Measurements from ENCODE around the gene POP7. TPM values are rescaled to one million over a fixed set of nuclear protein-coding genes. Genes with fewer than 3 reads are reported as not detected.

Gene POP7
- total RNA-seq, 1 experiment from 2014 or later: 52.3 TPM

GRCh38 chr7:100685631-100686145, 20.2 kb upstream of the POP7 start:
- H3K36me3 ChIP-seq (ENCODE audit: control insufficient read depth, insufficient read depth, low read length): no peaks in the 10 kb centered on the region
- intact Hi-C loops (cut with micrococcal nuclease; ENCODE audit: unreplicated experiment) (loop anchor here (10.0 kb wide), 1 partner anchor 51 kb away; no protein-coding TSS in a partner anchor), in situ Hi-C loops (cut with HindIII; ENCODE audit: low pct_unique_long_range_greater_than_20kb, low sequenced_read_pairs) (no loop called here)
- no TSS peak for BruUV-seq (replicated peaks)
- H3K4me3 ChIP-seq (ENCODE audit: low read depth in 2 of 2, low read length in 2 of 2): no peak overlapping the region
- no peak for TF ChIP-seq TCF7L2 (IDR thresholded peaks at IDR 0.05; ENCODE audit: low read depth, low read length)
- no peak for TF ChIP-seq SIN3A (IDR thresholded peaks at IDR 0.05; ENCODE audit: borderline replicate concordance, insufficient read depth, low read depth, low read length)
- no peak for TF ChIP-seq CTCF (IDR thresholded peaks at IDR 0.05)
- TF ChIP-seq POLR2AphosphoS5 (IDR thresholded peaks at IDR 0.05; ENCODE audit: low read depth, low read length): no peak
- no peak for TF ChIP-seq REST (IDR thresholded peaks at IDR 0.05; ENCODE audit: insufficient read depth in 1 of 2, low read depth in 2 of 2, low read length in 1 of 2)
- DNase-seq (ENCODE audit: low read depth, low spot score) (no peak), ATAC-seq (no peak)
- H3K27me3 ChIP-seq (ENCODE audit: control insufficient read depth, insufficient read depth, low read length): no peaks in the 10 kb centered on the region
- CTCF ChIA-PET: interaction anchor here (0.7 kb wide), 1 partner anchor 211 kb away, joined by 12 read pairs; no protein-coding TSS in a partner anchor
- no peak overlapping the region for H3K27ac ChIP-seq (ENCODE audit: low read length)
- H3K9me3 ChIP-seq (ENCODE audit: control insufficient read depth, insufficient read depth, low read depth, low read length): no peaks in the 10 kb centered on the region
- POLR2A ChIA-PET: no interaction called here
- peaks cover 17% of the 10 kb centered on the region for H3K4me1 ChIP-seq (ENCODE audit: control insufficient read depth, insufficient read depth, low read length)

GRCh38 chr7:100686201-100686821, 19.6 kb upstream of the POP7 start:
- TF ChIP-seq CTCF (IDR thresholded peaks at IDR 0.05): no peak
- TF ChIP-seq SIN3A (IDR thresholded peaks at IDR 0.05; ENCODE audit: borderline replicate concordance, insufficient read depth, low read depth, low read length): no peak
- TF ChIP-seq TCF7L2 (IDR thresholded peaks at IDR 0.05; ENCODE audit: low read depth, low read length): no peak
- TF ChIP-seq REST (IDR thresholded peaks at IDR 0.05; ENCODE audit: insufficient read depth in 1 of 2, low read depth in 2 of 2, low read length in 1 of 2): no peak
- TF ChIP-seq POLR2AphosphoS5 (IDR thresholded peaks at IDR 0.05; ENCODE audit: low read depth, low read length): no peak
- Histone ChIP-seq H3K4me3 (ENCODE audit: low read depth in 2 of 2, low read length in 2 of 2) (no peak overlapping the region), H3K27ac (ENCODE audit: low read length) (no peak overlapping the region), H3K36me3 (ENCODE audit: control insufficient read depth, insufficient read depth, low read length) (no peaks in the 10 kb centered on the region), H3K9me3 (ENCODE audit: control insufficient read depth, insufficient read depth, low read depth, low read length) (no peaks in the 10 kb centered on the region), H3K4me1 (ENCODE audit: control insufficient read depth, insufficient read depth, low read length) (peaks cover 15% of the 10 kb centered on the region), H3K27me3 (ENCODE audit: control insufficient read depth, insufficient read depth, low read length) (no peaks in the 10 kb centered on the region)
- DNase-seq (ENCODE audit: low read depth, low spot score) (no peak), ATAC-seq (no peak)
- in situ Hi-C loops (cut with HindIII; ENCODE audit: low pct_unique_long_range_greater_than_20kb, low sequenced_read_pairs) (no loop called here), intact Hi-C loops (cut with micrococcal nuclease; ENCODE audit: unreplicated experiment) (loop anchor here (10.0 kb wide), 1 partner anchor 52 kb away; no protein-coding TSS in a partner anchor)
- BruUV-seq (replicated peaks): no TSS peak
- POLR2A ChIA-PET: no interaction called here
- CTCF ChIA-PET: interaction anchor here (0.7 kb wide), 1 partner anchor 212 kb away, joined by 12 read pairs; no protein-coding TSS in a partner anchor
